Activated CD8-positive, alpha-beta memory T cell treated with anti-CD3 and anti-CD28 coated beads for 24 hours (primary cell): ENCODE measurements around the gene TRIM41.

Experiments used
- DNase-seq: peaks from one replicate; pipeline ENCODE4 v3.0.0-alpha.2; 2020

Gene TRIM41

DNA sequence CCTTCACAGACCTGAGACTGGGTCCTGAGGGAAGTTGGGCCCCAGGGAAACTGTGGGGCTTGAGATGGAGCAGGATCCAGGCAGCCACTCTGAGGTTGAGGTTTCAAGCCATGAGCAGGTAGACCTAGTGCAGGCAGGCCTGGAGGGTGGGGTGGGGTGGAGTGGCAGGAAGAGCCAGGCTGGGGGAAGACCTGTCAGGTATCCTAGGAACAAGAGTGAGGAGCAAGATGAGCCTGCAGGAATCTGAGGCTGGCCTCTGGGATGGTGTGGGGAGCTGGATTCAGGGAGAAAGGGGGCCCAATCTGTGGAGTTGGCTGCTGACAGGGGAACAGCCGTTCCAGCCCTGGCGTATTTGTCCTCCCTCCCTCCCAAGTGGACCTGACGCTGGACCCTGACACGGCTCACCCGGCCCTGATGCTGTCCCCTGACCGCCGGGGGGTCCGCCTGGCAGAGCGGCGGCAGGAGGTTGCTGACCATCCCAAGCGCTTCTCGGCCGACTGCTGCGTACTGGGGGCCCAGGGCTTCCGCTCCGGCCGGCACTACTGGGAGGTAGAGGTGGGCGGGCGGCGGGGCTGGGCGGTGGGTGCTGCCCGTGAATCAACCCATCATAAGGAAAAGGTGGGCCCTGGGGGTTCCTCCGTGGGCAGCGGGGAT is 10.8 kb downstream of the TRIM41 start:
- peak; percentile 63 for DNase-seq

DNA sequence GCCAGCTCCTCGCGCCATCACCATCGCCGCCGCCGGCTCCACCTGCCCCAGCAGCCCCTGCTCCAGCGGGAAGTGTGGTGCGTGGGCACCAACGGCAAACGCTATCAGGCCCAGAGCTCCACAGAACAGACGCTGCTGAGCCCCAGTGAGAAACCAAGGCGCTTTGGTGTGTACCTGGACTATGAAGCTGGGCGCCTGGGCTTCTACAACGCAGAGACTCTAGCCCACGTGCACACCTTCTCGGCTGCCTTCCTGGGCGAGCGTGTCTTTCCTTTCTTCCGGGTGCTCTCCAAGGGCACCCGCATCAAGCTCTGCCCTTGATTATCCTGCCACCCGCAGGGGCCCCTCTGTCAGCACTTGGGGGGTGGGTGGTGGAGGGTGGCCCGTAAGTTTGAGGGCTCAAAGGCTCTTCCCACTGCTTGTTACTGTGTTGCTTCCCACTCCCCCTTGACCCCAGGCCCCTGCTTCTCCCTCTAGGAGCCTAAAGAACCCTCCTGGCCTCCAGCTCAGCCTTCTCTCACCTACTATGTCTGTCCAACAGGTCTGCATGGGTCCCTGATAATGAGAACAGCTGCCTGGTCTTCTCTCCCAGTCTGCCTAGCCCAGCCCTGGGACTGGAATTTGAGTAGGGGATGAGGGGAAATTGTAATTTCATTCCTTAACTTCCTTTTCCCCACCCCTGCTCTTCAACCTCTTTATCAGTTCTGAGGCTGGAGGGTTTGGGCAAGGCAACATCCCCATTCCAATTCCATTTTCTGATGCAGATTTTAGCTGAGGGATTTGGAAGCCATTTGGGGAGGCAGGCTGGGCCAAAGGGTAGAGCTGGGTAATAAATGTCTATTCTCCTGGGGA is 11.6 kb downstream of the TRIM41 start:
- peak; percentile 76 for DNase-seq

DNA sequence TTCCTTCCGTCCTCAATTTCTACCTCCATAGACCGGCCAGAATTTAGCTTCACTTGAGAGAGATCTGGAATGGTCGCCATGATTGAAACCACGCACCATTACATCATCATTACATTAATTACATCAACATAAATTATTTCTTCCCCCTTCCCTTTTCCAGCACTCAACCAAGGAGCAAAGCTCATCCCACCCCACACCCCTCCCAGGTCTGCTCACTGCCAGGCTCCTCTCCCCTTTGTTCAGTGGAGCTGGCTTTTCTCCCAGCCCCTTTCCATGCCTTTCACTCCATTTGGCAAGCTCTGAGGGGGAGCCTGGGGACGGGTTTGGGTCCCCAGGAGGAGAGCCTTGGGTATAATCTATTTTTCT is 12.2 kb downstream of the TRIM41 start:
- no peak for DNase-seq

DNA sequence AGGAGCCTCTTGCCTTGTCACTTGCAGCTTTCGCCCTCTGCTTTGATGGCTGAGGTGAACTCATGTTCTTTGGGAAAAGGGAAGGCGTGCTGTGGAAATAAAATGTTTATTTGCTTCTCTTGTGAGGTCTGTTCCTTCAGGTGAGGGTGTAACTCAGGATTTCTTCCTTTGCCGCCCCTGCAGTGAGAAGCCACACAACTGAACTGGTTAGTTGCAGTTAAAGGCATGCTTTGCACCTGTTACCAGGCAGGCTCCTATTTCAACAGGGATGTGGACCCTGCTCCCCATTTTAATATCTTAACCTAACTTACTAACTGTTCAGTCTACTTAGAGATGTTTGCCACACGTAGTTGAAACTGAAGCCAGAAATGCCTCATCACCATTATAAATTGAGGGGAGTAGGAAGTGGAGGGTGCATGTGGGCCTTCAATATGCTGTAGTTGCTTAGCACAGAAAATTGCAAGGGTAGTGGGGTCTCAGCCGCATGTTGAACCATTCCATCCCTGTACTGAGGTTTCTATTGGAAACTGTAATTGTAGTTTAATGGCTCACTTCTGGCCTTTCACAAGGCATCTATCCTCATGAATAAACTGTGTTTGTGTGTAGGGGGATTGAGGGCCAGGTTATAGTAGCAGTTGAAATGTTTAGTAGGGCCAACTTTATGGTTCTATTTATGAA is 12.7 kb downstream of the TRIM41 start:
- DNase-seq: peak; percentile 73

DNA sequence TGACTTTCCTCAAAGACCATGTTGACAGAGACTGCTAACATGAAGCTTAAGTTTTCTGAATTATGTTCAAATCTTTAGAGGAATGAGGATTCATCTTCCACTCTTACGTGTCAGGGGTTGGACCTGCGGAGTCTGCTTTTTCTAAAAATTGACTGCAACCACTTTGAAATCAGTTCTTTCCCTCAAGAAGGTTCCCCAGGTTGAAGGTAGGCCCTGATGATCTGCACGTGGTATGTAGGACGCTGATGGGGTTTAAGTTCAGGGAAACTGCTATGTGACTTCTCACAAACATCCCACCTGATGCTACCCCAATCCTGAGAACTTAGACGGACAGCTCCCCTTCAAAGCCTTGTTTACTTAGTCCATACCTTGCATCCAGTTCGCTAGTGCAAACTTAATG is 13.4 kb downstream of the TRIM41 start:
- DNase-seq: no peak

DNA sequence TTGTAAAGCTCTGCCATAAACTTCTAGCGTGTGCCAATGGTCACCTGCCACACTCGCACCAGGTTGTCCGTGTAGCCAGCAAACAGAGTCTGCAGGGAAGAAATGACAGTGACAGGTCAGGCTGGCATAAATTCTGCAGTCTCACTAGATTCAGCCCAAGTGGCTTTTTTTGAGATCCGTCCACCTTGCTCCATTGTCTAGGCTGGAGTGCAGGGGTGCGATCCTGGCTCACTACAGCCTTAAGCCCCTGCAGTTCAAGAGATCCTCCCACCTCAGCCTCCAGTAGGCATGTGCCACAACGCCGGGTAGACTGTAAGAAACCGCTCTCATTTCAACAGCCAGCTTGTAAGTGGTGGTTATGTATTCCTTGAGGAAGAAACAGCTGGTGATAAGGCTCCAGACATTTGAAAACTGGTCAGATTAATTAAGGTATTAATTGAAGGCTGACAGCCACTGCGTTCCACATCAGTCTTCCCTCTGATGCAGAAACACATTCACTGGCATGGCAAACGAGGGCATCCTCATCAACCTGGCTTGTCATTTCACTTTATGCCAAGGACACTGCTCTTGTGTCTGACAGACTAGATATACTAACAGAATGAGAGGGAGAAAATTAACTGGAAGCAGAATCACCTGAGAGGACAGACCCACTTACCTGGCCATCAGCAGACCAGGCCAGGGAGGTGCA is 14.0 kb downstream of the TRIM41 start:
- no peak for DNase-seq

DNA sequence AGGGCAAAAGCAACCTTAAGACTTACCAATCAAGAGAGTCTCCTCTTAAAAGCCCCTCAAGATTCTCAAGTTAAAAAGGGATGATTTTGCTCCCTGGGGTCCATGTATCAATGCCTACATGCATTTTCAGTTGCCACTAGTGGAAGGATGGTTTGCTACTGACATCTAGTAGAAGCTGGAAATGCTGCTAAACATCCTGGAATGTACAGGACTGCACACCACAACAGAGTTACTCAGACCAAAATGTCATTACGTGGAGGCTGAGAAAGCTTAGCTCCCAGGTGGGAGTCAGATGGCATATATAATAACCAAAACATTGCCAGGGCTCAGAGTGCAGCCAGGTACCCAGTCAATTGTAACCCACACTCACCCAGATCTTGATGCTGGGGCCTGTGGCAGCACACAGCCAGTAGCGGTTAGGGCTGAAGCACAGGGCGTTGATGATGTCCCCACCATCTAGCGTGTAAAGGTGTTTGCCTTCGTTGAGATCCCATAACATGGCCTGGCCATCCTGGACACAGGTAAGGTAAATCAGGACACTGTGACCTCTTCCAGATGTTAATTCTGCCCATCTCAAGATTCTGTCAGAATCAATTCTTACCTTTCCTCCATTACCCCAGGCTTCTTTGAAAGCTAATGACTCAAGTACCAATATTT is 14.8 kb downstream of the TRIM41 start:
- DNase-seq: no peak

DNA sequence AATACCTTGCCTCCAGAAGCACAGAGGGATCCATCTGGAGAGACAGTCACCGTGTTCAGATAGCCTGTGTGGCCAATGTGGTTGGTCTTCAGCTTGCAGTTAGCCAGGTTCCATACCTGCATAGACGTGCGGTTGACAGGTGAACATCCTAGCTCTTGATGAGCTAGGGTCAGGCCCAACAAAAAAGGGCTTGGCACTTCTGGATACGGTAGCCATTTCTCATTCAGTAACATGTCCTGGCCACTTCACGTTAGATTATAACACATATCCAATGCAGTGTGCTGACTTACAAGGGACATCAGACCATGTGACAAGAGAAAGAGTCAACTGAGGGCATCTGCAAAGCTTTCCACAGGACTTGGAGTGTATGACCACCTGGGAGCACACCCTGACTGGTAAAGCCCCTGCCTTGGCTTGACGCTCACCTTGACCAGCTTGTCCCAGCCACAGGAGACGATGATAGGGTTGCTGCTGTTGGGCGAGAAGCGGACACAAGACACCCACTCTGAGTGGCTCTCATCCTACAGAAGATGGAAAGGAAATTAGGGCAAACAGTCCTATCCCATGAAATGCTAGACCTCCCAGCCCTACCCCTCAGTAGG is 16.1 kb downstream of the TRIM41 start:
- DNase-seq: no peak

DNA sequence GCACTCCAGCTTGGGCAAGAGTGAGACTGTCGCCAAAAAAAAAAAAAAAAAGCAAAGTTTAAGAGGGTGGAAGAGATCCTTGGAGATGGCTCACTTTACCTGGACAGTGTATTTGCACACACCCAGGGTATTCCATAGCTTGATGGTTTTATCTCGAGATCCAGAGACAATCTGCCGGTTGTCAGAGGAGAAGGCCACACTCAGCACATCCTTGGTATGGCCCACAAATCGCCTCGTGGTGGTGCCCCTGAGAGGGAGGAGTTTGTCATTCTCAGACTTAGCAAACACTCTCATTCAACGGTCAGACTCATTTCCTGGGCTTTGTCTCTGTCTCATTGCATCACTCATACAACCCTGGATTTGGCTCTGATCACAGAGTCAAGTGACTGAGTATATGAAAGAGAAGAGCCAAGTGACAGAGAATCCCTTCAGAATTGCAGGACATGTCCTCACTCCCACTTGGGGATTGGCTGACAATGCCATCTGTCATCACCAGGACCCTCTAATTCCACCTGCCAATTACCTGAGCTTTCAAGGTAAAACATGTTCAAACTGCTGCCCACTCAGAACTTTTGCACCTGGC is 18.4 kb downstream of the TRIM41 start:
- peak; percentile 74 for DNase-seq

DNA sequence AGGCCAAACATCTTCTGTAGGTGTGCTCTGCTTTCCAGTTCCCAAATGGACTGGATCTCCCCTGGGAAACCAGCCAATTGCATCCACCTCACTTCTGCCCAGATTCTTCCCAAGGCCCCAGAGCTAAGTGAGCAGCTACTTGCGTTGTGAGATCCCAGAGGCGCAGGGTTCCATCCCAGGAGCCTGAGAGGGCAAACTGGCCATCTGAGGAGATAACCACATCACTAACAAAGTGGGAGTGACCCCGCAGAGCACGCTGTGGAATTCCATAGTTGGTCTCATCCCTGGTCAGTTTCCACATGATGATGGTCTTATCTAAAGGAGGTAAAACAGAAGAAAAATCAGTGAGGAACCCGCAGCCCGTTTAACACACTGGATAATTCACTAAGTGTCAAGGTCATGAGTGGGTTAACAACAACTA is 19.0 kb downstream of the TRIM41 start:
- DNase-seq: peak; percentile 63

DNA sequence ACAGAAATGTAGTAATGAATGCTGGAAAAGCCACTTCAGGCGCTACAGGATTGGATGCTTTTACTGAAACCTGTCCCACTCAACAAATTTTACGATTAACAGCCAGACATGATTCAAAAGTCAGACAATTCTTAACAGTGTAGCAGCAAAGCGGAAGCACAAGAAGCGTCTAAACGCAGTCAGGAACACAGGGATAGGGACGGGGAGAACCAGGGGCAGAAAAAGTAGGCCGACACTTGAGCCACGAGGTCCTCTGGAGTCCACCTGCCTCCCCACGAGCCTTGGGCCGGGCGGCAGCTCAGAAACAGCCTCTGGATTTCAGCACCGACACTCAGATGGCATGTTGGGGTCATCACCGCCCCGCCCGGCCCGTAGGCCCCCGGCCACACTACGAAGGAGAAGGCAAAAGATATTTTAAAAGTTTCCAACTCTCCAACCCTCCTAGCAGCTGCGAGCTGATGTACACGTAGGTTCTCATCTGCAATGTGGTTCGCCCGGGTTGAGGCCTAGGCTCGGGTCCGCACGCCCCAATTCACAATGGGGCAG is 20.0 kb downstream of the TRIM41 start:
- no peak for DNase-seq

DNA sequence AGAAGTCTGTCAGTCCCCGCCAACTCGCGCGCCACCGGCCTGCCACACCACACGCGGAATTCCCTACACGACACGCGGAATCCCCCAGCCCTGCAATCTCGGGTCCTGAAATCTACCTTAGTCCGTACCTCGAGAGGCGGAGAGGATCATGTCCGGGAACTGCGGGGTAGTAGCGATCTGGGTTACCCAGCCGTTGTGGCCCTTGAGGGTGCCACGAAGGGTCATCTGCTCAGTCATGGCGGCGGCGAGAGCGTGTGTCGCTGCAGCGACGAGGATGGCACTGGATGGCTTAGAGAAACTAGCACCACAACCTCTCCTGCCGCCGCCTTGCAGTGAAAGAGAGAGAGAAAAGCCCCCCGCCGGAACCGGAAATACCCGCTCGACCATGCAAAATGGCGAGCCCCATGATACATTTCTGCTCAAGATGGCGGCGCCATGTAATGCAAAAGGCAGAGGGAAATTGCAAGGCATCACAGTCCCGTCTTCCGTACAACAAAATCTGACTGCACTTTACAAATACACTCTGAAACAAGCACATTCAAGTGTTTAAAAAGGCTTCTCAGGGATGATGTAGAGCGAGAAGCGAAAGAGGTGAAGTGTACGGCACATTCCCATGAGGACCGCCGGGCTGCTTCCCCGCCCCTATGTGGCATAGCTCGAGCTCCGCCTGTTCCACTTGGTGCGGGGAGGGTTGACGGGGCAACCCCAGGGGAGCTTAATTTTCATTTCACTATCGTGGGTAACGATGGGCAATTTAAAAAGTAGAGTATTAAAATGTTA is 20.7 kb downstream of the TRIM41 start, which contains the start of gene RACK1:
Gene RACK1, minus strand, starts transcription at position 343 of the 780 bp plus-strand sequence. Its CDS starts 106 bp downstream, at position 237.
- peak; percentile 96 for DNase-seq

DNA sequence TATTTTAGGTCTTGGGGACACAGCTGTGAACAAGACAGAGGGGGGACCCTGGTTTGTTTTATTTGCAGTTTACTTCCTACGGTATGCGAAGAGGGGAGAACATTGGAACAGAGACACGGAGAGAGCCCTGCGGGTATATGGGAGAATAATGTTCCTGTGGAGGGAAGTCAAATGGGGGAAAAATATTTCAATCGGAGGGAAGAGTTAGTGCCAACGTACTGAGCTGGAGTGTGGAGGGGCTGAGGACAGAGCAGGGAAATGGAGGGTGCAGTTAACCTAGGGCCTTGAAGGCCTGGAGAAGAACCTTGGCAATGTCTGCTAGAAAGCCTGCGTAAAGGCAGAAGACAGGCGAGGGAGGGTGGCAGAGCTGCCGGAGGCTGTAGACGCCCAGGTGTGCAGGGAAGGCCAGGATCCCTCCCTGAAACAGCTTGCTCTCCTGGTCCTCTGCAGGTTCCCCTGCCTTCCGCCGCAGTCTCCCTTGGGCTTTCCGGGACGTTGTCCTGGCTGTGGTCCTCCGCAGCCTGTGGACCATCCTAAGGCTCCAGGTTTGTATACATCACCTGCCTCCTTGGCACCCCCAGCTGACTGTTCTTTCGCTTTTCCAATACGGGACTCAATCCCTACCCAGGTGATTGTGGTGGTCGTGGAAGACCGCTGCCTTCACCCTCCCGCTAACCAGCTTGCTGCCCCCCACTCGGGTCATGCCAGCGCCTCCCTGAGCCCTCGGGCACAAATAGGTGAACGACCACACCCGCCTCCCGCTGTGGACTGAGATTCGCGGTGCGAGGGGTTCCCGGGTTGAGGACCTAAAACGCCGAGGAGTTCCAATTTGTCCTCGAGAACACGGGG is 22.6 kb downstream of the TRIM41 start:
- no peak for DNase-seq

DNA sequence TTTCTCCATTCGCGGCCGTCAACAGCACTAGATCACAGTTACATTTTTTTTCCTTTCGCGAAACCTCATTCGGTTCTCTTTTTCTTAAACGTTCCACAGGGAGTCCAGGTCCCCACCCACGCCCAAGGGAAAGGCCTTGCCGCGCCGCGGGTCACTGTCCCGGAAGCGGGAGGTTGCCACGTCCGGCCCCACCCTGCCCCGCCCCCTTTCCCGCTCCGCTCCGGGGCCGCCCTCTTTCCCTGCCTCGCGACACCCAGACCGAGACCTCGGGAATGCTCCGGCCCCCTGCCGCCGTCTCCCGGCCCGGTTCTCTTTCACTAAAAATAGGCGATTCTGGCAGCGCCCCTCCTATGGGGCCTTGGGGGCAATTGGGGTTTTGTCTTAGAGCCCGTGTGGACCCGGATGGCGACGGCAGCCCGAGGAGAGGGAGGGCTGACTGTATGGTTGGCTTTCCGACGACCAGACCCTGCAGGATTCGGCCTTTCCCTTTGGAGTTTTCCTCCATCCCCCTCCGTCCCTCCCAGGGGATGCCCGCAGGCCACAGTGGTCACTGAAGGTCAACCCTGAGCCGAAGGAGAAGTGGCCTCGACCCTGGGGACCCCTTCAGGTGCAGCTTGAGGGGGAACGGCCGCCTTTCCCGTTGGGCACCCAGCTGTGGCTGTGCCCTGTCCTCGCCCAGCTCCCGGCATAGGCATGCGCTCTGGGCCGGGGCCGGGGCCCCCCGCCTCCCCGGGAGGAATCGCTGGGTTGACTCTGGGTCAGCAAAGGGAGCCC is 23.4 kb downstream of the TRIM41 start:
- peak; percentile 91 for DNase-seq

DNA sequence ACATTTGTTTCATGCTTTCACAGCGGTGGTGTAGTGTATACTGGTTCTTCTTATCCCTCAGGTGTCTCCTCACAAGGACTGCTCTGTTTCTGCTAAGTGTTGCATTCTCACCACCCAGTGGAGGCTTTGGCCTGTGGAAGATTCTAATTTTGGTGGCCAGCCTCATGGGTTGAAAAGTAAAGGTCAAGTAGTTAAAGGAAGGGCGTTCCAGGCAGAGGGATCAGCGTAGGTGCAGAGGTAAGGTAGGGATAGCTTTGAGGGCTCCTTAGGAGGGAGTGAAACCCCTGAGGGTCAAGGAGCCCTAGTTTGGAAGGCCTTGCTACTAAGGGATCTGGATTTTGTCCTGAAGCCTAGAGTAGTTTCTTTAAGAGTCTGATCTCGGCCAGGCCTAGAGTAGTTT is 25.2 kb downstream of the TRIM41 start:
- no peak for DNase-seq

DNA sequence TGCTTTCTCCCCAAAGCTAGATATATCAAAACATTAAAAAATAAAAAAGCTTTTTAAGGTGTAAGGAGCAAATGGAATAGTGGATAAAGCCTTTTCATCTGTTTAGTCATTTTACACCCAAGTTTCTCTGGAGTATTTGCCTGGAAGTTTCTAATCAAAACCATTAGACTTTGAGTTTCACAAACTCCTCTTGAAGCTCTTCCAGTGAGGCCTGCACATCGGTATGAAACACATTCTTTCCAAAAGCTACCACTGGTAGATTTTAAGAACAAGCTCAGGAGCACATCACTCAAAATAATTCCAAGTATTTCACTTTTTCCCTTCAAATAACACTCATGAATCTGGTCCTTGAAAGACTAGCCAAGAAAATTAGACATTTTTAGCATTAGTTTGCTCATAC is 32.2 kb downstream of the TRIM41 start:
- no peak for DNase-seq

DNA sequence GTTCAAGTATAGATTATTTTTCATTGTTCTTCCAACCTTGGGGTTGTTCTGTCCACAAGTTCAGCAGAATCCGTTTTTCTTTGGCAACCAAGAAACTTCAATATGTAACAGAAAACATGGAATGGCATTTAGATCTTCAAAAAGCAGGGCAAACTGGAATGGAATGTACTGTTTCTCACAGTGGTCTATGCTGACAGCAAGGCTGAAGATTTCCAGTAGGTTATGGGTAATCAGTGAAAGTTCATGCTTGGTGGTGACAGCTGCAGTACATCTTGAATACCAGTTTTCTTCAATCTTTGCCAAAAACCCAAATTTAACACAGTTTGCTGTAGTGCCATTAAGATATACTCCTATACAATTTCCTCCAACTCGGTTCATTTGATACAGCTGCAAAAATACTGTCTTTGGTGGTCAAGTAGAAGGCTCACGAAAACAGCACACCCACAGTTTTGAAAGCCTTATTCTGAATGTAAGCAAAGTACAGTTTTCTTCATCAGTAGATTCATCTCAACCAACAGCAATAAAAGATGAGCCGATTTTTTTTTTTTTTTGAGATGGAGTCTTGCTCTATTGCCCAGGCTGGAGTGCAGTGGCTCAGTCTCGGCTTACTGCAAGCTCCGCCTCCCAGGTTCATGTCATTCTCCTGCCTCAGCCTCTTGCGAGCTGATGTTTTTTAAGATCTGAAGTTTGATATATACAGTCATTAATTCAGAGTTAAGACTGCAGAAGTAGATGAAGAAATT is 32.9 kb downstream of the TRIM41 start:
- DNase-seq: no peak

DNA sequence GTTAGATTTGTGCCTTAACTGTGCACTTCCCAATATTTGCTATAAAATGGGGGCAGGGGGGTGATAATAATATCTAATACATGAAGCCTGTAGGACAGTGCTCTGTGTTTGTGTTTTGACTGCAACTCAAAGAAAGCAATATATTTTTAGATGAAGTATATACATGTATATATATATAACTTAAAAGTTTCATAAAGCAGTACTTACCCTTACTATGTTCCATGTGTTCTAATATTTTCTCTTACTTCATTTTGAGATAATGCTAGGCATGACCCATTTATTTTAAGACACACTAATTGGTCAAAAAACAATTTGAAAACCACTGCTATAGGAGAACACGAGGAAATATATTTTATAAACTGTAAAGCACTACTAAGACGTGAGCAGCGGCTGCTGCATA is 35.5 kb downstream of the TRIM41 start:
- DNase-seq: no peak
